HG02885 (cell line): ENCODE measurements around the gene CXCL16.

ENCODE experiments used
- ATAC-seq: cut with Tn5 transposase; IDR thresholded peaks from one replicate; pipeline ENCODE4 v1.9.1; 2021; ENCODE audit warnings: mild to moderate bottlenecking; ENCODE audit not compliant: unreplicated experiment, poor library complexity

Gene CXCL16

GRCh38 chr17:4739122-4740024 is at the start of gene CXCL16, which contains the start of gene ZMYND15:
Gene CXCL16, minus strand, starts transcription at chr17:4739928. Its CDS starts 589 bp downstream, at chr17:4739339.
Gene ZMYND15, plus strand, starts transcription at chr17:4739833. Its CDS starts 716 bp downstream, at chr17:4740549.
- peak; percentile 57 for ATAC-seq

- ATAC-seq = no peak
Observed at GRCh38 chr17:4788807-4789700, 49.3 kb upstream of the CXCL16 start, which contains the start of gene GLTPD2. Gene GLTPD2, plus strand, starts transcription at chr17:4788964. Its CDS starts 48 bp downstream, at chr17:4789012.

GRCh38 chr17:4788159-4788806 is 48.6 kb upstream of the CXCL16 start:
- no peak for ATAC-seq

- ATAC-seq = no peak
Observed at GRCh38 chr17:4786516-4786915, 46.8 kb upstream of the CXCL16 start.

- ATAC-seq = no peak
Observed at GRCh38 chr17:4786106-4786511, 46.4 kb upstream of the CXCL16 start, which contains the start of gene VMO1. Gene VMO1, minus strand, starts transcription at chr17:4786364. Its CDS starts 12 bp downstream, at chr17:4786352.

GRCh38 chr17:4785311-4786105 is 45.8 kb upstream of the CXCL16 start:
- ATAC-seq = no peak

GRCh38 chr17:4782652-4783051 is 42.9 kb upstream of the CXCL16 start:
- ATAC-seq = no peak

- no peak for ATAC-seq
Observed at GRCh38 chr17:4780325-4780955, 40.7 kb upstream of the CXCL16 start.

- no peak for ATAC-seq
Observed at GRCh38 chr17:4777969-4778760, 38.4 kb upstream of the CXCL16 start.

- no peak for ATAC-seq
Observed at GRCh38 chr17:4772235-4772613, 32.5 kb upstream of the CXCL16 start.

- no peak for ATAC-seq
Observed at GRCh38 chr17:4771519-4772234, 31.9 kb upstream of the CXCL16 start, which contains the start of gene TM4SF5. Gene TM4SF5, plus strand, starts transcription at chr17:4771886. Its CDS starts 37 bp downstream, at chr17:4771923.

- no peak for ATAC-seq
Observed at GRCh38 chr17:4769628-4770027, 29.9 kb upstream of the CXCL16 start.

GRCh38 chr17:4768298-4768697 is 28.6 kb upstream of the CXCL16 start:
- no peak for ATAC-seq

- no peak for ATAC-seq
Observed at GRCh38 chr17:4766723-4767122, 27.0 kb upstream of the CXCL16 start.

- ATAC-seq = no peak
Observed at GRCh38 chr17:4766201-4766600, 26.5 kb upstream of the CXCL16 start.

GRCh38 chr17:4764595-4764994 is 24.9 kb upstream of the CXCL16 start:
- no peak for ATAC-seq

- ATAC-seq = no peak
Observed at GRCh38 chr17:4759776-4760236, 20.1 kb upstream of the CXCL16 start.
